HG03108 (cell line): ENCODE data around the gene TRAPPC6A.

Experiments
- ATAC-seq: cut with Tn5 transposase; IDR thresholded peaks from one replicate; pipeline ENCODE4 v1.9.1; 2021; ENCODE audit warnings: moderate library complexity; ENCODE audit not compliant: unreplicated experiment

TRAPPC6A gene

DNA sequence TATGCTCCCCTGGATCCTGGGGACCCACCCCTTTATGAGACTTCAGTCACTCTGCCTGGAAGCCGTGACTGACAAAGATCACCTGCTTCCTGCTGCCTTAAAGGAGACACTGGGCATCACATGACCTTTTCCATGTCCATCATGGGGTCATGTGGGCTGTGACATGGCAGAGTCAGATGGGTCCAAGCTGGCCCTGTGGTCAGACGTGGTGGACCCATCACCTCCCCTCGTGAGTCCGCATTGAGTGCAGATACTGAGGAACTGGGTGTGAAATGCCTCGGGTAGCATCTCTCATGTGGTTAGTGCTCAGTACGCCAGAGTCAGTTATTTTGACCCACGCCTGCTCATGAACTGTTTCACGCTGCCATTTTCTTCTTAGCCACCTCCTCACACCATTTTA lies 44.4 kb downstream of the TRAPPC6A start:
- ATAC-seq, result no peak

GRCh38 chr19:45130888-45131615 lies 47.0 kb downstream of the TRAPPC6A start:
- ATAC-seq, result no peak

- no peak for ATAC-seq
Observed at GRCh38 chr19:45130236-45130635, 47.8 kb downstream of the TRAPPC6A start.

DNA sequence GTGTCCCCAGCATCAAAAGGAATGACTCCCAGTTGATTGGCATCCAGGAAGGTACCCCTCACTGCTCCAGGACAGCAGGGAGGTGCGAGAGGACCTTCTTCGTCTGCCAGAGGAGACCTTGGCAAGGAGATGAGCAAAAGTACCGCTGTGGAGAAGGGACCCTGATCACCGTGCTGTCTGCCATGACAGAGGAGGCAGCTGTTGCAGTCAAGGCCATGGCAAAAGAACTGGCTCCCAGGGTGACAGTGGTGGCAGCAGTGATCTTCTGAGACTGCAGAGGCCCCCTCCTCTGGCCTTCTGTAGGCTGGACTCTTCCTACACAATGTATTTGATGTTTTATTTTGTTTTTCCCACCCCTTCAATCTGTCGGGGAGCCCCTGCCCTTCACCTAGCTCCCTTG lies 49.2 kb downstream of the TRAPPC6A start:
- ATAC-seq, result no peak

DNA sequence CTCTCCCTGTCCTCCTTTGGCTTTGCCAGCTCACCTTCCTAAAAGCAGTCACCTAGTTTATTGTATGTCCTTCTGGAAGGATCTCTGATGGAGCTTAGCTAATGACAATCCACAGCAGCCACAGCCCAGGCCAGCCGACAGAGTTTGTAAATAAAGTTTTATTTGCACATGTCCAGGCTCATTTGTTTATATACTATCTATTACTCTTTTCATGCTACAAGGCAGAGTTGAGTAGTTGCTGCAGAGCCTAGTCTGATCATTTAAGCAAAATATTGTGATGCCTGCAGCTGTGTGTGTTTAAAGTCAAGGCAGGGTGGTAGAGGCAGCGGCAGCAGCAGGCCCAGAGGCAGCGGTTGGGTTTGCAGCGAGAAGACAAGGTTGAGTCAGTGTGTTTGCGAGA lies 49.9 kb downstream of the TRAPPC6A start:
- no peak for ATAC-seq

DNA sequence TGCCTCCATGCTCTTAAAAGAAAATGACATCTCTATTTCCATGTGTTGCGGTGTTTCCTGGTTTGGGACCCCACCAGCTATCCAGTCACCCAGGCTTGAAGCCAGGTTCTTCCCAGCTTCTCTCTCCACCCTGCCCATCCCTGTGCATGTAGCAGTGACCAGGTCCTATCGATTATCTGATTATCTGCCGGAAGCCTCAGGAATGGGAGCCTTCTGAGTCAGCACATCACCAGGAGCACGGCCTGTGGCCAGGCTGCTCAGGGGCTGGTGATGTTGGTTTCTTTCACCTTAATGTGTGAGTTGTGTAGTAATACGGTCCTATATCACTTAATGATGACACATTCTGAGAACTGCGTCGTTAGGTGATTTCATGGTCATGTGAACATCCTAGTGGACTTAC lies 51.4 kb downstream of the TRAPPC6A start:
- no peak for ATAC-seq

- ATAC-seq, result no peak
Observed at GRCh38 chr19:45125975-45126493, 52.0 kb downstream of the TRAPPC6A start.

DNA sequence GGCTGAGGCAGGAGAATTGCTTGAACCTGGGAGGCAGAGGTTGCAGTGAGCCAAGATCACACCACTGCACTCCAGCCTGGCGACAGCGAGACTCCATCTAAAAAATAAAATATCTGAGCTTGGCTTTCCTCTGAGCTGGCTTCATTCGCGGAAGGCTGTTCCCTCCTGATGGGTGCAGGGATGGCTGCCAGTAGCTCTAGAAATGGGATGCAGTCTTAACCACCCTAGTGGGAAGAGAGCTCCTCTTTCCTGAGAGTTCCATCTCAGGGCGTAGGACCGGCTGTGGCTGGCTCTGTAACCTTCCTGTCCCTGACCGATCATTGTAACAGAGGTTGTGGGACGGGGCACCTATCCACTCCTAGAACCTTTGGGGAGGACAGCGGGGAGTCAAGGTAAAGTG lies 52.7 kb downstream of the TRAPPC6A start:
- no peak for ATAC-seq

DNA sequence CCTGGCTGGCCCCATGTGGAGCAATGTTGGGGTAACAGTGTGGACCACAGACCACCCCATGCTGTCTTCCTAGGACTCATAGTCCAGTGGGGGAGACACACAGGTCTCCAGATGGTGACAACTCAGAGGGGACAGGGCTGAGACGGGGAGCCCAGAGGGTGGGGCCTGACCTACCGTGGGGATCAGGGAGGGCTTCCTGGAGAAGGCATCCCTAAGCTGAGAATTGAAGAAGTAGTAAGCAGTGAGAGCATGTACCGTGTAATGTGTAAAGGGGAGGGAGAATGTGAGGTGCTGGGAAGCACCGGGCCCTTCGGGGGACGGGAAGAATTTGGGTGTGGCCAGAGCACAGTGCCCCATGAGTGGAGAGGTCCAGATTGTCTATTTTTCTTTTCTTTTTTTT lies 54.0 kb downstream of the TRAPPC6A start:
- no peak for ATAC-seq

DNA sequence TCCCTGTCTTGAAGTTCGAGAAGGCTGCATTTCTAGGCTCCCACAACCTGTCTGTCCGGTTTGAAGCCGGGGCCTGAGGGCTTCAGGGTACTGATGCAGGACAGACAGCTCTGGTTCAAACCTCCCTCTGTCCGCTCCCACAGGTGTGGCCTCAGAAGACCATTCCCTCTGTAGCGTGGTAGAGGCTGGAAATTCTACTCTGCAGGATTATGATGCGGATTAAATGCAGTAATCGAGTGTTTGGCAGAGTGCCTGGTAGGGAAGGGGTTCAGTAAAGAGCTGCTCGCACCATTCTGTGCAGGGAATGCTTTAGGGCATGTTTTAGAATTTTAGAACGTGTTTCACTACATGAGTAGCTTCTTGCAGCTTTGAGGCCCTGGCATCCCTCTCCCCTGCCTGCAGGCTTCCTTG lies 54.6 kb downstream of the TRAPPC6A start:
- ATAC-seq, result no peak

GRCh38 chr19:45122832-45123231 lies 55.2 kb downstream of the TRAPPC6A start:
- no peak for ATAC-seq

- ATAC-seq, result no peak
Observed at GRCh38 chr19:45121827-45122345, 56.2 kb downstream of the TRAPPC6A start.

DNA sequence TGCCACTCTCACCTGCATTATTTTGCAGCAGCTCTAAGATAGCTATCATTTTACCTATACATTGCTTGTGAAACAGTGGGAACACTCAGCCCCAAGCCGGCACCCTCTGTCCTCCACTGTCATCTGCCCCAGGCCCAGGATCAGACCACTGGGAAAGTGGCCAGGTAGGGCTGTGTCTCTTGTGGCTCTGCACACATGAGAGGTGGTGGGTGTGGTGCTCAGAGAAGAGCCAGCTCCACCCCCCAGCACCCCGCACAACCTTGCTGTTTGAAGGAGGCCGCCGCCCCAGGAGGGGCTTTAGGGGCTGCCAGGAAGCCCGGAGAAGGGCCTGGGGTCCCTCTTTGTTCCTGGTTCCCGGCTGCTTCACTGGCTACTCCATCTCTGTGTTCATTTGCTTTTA lies 58.5 kb downstream of the TRAPPC6A start:
- no peak for ATAC-seq

GRCh38 chr19:45118591-45119355 lies 59.3 kb downstream of the TRAPPC6A start:
- peak; percentile 40 for ATAC-seq

DNA sequence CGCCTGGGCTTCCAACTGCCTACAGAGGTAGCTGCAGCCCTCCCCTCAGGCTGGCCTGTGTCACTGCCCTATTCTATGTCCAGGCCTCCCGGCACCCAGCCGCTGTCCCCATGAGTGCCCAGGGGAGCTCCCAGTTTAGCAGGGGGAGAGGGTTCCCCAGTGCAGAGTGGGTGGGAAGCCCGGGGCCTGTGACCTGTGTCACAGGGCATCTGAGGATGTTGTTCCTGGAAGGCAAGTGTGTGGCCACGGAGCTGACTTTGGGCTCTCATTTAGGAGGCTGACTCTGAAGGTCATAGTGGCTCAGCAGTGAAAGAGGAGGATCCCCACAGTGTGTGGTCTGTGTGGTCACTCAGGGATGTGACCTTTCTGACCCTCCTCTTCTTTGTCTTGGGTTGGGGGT lies 59.9 kb downstream of the TRAPPC6A start:
- ATAC-seq, result no peak

GRCh38 chr19:45117671-45118070 lies 60.4 kb downstream of the TRAPPC6A start:
- no peak for ATAC-seq

- no peak for ATAC-seq
Observed at GRCh38 chr19:45117167-45117594, 60.9 kb downstream of the TRAPPC6A start.

GRCh38 chr19:45115809-45116615 lies 62.0 kb downstream of the TRAPPC6A start:
- no peak for ATAC-seq

DNA sequence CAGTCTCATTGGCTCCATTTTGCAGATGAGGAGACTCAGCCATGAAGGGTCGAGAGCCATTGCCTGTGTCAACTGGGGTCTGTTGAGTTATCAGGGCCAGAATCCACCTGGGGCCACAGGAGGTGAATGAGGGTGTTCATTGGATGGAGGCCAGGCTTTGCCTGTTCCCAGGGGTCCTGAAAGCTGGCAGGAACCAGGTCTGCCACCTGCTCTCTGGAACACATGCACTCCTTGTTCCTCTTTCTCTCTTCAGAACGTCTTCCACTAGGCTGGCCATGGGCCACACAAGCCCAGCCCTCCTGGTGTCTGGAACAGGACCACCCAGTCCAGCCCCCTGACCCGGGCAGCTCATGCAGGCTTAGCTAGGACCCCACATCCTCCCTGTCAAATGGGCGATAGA lies 63.9 kb downstream of the TRAPPC6A start:
- no peak for ATAC-seq

- ATAC-seq, result no peak
Observed at GRCh38 chr19:45113628-45114027, 64.4 kb downstream of the TRAPPC6A start.
